Endothelial cell of umbilical vein (primary cell): Measurements from ENCODE around the gene STMN1. TPM values are rescaled to one million over a fixed set of nuclear protein-coding genes. Genes with fewer than 3 reads are reported as not detected.

Source experiments
- BruUV-seq: library from RNA; stranded (reverse); fragments of 400-500 nt; replicated peaks from 2 replicates; lab custom pipeline; 2021; lab: Mats Ljungman, UMichigan
- CTCF ChIA-PET: fragments of 300-600, 350-600 bp; sonication (Branson Sonifier 250); formaldehyde crosslinking; loops from one replicate; lab custom pipeline; 2021; ENCODE audit warnings: antibody characterized with exemption, inconsistent platforms; lab: Charles Lee
- POLR2A ChIA-PET: fragments of 300-600, 350-600 bp; sonication (Branson Sonifier 250); formaldehyde crosslinking; loops from one replicate; lab custom pipeline; 2021; ENCODE audit warnings: antibody characterized with exemption, inconsistent platforms; lab: Charles Lee
- DNase-seq: peaks from one replicate; pipeline ENCODE4 v3.0.0-alpha.2; 2011; ENCODE audit warnings: low read depth, low spot score
- FAIRE-seq: peaks from 2 replicates; lab custom pipeline; 2011; peaks lifted over from hg19 to GRCh38; lab: Jason Lieb, UNC
- H2AFZ ChIP-seq: 2 replicates; pipeline ENCODE4 v1.6.0; 2012; ENCODE audit warnings: low read depth, low read length, control low read depth, inconsistent platforms
- H3K27ac ChIP-seq: 2 replicates; pipeline ENCODE4 v1.5.1; 2011; ENCODE audit warnings: low read depth, mild to moderate bottlenecking, control low read depth, low read length, moderate library complexity; ENCODE audit not compliant: insufficient read depth
- H3K27me3 ChIP-seq, 2 experiments: 2 replicates each; pipeline versions ENCODE4 v1.6.0 to v1.6.1; 2011; ENCODE audit warnings: low read length in 2 of 2, mixed read lengths in 1 of 2; ENCODE audit not compliant: control insufficient read depth in 2 of 2, insufficient read depth in 2 of 2
- H3K36me3 ChIP-seq, 2 experiments: 2 replicates in 1 of 2; 3 replicates in 1 of 2; pipeline ENCODE4 v1.5.1; 2011; ENCODE audit warnings: low read length in 2 of 2, mild to moderate bottlenecking in 1 of 2, moderate library complexity in 1 of 2; ENCODE audit not compliant: control insufficient read depth in 2 of 2, insufficient read depth in 2 of 2; ENCODE audit errors: extremely low read depth in 1 of 2
- H3K4me1 ChIP-seq: 3 replicates; pipeline ENCODE4 v1.5.1; 2011; ENCODE audit warnings: mild to moderate bottlenecking, low read length; ENCODE audit not compliant: control insufficient read depth, insufficient read depth; ENCODE audit errors: extremely low read depth
- H3K4me2 ChIP-seq: 2 replicates; pipeline ENCODE4 v1.6.1; 2011; ENCODE audit warnings: low read length, control low read depth, mixed read lengths; ENCODE audit not compliant: insufficient read depth
- H3K4me3 ChIP-seq, 3 experiments: fragments of 200-600 bp in 1 of 3; sonication (generic), shearing (Covaris generic) in 1 of 3; replicated peaks in 1 of 3; 2 replicates each; pipeline ENCODE4 v1.5.1; 2011 to 2016; ENCODE audit warnings: control low read depth in 3 of 3, low read length in 3 of 3, mild to moderate bottlenecking in 2 of 3, inconsistent platforms in 1 of 3, low read depth in 1 of 3, moderate library complexity in 1 of 3; ENCODE audit not compliant: insufficient read depth in 1 of 3
- H3K79me2 ChIP-seq: 2 replicates; pipeline ENCODE4 v1.6.0; 2012; ENCODE audit warnings: low read length, inconsistent platforms; ENCODE audit not compliant: control insufficient read depth, insufficient read depth
- H3K9ac ChIP-seq: replicated peaks from 2 replicates; pipeline ENCODE3; 2011; ENCODE audit warnings: low read length, control low read depth; ENCODE audit not compliant: insufficient read depth; ENCODE audit errors: extremely low read depth
- H3K9me1 ChIP-seq: replicated peaks from 3 replicates; pipeline ENCODE4 v1.6.0; 2011; ENCODE audit warnings: mild to moderate bottlenecking, low read length; ENCODE audit not compliant: control insufficient read depth, insufficient read depth; ENCODE audit errors: extremely low read depth
- H3K9me3 ChIP-seq: replicated peaks from 2 replicates; pipeline ENCODE4 v1.5.1; 2012; ENCODE audit warnings: low read length, inconsistent platforms; ENCODE audit not compliant: control insufficient read depth, insufficient read depth
- H4K20me1 ChIP-seq: replicated peaks from 2 replicates; pipeline ENCODE3; 2011; ENCODE audit warnings: mild to moderate bottlenecking, low read length; ENCODE audit not compliant: control insufficient read depth, insufficient read depth; ENCODE audit errors: extremely low read depth
- EZH2 ChIP-seq: IDR thresholded peaks from 2 replicates; pipeline ENCODE4 v1.6.1; 2012; ENCODE audit warnings: borderline replicate concordance, low read depth, mild to moderate bottlenecking, moderate library complexity, low read length, inconsistent platforms; ENCODE audit not compliant: severe bottlenecking
- FOS ChIP-seq: IDR thresholded peaks from 2 replicates; pipeline ENCODE4 v1.6.1; 2011; ENCODE audit warnings: mild to moderate bottlenecking, low read length, moderate library complexity, borderline replicate concordance; ENCODE audit not compliant: insufficient read depth
- GATA2 ChIP-seq: IDR thresholded peaks from 2 replicates; pipeline ENCODE4 v1.7.0; 2011; ENCODE audit warnings: low read depth, mild to moderate bottlenecking, moderate library complexity, mixed read lengths, low read length; ENCODE audit not compliant: insufficient read length, insufficient read depth
- JUN ChIP-seq: IDR thresholded peaks from 2 replicates; pipeline ENCODE4 v1.6.1; 2011; ENCODE audit warnings: borderline replicate concordance, low read depth; ENCODE audit not compliant: insufficient read length, insufficient read depth
- MYC ChIP-seq: IDR thresholded peaks from one replicate; pipeline ENCODE4 v1.6.1; 2011; ENCODE audit warnings: mild to moderate bottlenecking, low read depth, low read length
- POLR2A ChIP-seq: IDR thresholded peaks from 2 replicates; pipeline ENCODE4 v1.6.1; 2012; ENCODE audit warnings: low read depth, mild to moderate bottlenecking, control low read depth, low read length
- POLR2AphosphoS5 ChIP-seq: IDR thresholded peaks from 2 replicates; pipeline ENCODE4 v1.6.1; 2012; ENCODE audit warnings: low read depth, mild to moderate bottlenecking, control low read depth, low read length, moderate library complexity; ENCODE audit not compliant: insufficient read depth
- dilution Hi-C: fragments of 300-500 bp; cut with MboI; formaldehyde crosslinking; loops from one replicate; pipeline ENCODE4 v1.15.0; 2019; ENCODE audit warnings: low sequenced_read_pairs; ENCODE audit not compliant: extremely low pct_ligation_motif_present
- intact Hi-C: fragments of 100-400 bp; cut with micrococcal nuclease; formaldehyde crosslinking; loops from one replicate; pipeline ENCODE4 v1.10.0; 2022
- polyA plus RNA-seq, 4 experiments: library from polyadenylated mRNA; depleted of rRNA in 3 of 4; stranded (reverse) in 3 of 4; unstranded in 1 of 4; fragments of >200 nt; gene quantifications; 2 replicates each; pipeline versions ENCODE4 v1.2.1 to v1.2.3, GENCODE V29; 2011 to 2012; ENCODE audit warnings: missing spikeins in 1 of 4
- total RNA-seq: library from RNA; stranded (reverse); gene quantifications from 2 replicates; pipeline ENCODE4 v1.2.3, GENCODE V29; 2021
- TF ChIP-seq, protein P1 (sequence below): IDR thresholded peaks from 2 replicates; pipeline ENCODE4 v1.6.1; 2011; ENCODE audit not compliant: insufficient read depth, insufficient read length
- TF ChIP-seq, protein P2 (sequence below), 2 donors: IDR thresholded peaks; 1 replicate in 1 of 2; 2 replicates in 1 of 2; pipeline ENCODE4 v1.5.1; 2011; ENCODE audit warnings: low read length in 2 of 2, mild to moderate bottlenecking in 2 of 2, moderate library complexity in 2 of 2, control low read depth in 1 of 2, inconsistent platforms in 1 of 2, low read depth in 1 of 2; ENCODE audit not compliant: insufficient read depth in 1 of 2; ENCODE audit errors: extremely low read depth in 1 of 2

The STMN1 gene
- total and polyA plus RNA-seq, 2 donors (not counting 3 experiments of a cell fraction or from before 2014, with no cell fraction given), result 102 to 503 TPM

DNA sequence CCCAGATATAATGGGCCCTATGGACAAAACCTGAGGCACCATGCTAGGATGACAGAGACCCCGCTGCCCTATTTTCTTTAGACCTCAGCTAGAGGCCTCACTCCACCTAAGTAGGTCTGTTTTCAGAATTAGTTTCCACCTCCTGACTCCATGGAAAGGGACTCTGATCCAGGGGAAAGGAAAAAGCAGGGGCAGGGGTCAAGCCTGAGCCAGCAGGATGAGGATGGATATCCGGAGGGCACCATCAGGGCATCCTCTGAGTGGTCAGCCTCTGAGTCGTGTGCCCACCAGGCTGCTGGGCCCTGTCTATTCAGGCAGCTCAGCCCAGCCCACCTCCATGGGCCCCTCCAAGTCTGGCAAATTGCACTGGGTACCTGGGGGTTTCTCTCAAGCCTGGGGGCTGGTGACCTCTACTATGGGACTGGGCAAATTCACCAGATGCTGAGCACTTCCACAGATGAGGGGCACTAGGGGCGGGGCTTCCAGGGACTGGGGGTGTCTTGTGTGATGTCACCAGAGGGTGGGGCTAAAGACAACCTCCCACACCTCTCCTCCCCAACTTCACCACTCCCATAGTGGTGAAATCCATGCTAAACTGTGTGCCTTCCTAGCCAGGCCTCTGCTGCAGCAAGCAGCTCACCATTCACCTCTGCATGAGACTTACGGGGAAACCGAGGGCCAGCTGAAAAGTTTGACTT, 36.2 kb downstream of the STMN1 start:
- no peak for DNase-seq
- H3K9me1 ChIP-seq, result no peaks in the 10 kb centered on the region
- H3K79me2 ChIP-seq, result no peaks in the 10 kb centered on the region
- H3K27ac ChIP-seq, result no peak overlapping the region
- dilution Hi-C loops, result no loop called here
- no peaks in the 10 kb centered on the region for H4K20me1 ChIP-seq
- TF ChIP-seq, protein P1, sequence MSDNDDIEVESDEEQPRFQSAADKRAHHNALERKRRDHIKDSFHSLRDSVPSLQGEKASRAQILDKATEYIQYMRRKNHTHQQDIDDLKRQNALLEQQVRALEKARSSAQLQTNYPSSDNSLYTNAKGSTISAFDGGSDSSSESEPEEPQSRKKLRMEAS, result no peak
- no peak for TF ChIP-seq MYC
- TF ChIP-seq EZH2, result no peak
- no peak for TF ChIP-seq FOS
- TF ChIP-seq GATA2, result no peak
- no peak for TF ChIP-seq POLR2AphosphoS5
- TF ChIP-seq, protein P2, sequence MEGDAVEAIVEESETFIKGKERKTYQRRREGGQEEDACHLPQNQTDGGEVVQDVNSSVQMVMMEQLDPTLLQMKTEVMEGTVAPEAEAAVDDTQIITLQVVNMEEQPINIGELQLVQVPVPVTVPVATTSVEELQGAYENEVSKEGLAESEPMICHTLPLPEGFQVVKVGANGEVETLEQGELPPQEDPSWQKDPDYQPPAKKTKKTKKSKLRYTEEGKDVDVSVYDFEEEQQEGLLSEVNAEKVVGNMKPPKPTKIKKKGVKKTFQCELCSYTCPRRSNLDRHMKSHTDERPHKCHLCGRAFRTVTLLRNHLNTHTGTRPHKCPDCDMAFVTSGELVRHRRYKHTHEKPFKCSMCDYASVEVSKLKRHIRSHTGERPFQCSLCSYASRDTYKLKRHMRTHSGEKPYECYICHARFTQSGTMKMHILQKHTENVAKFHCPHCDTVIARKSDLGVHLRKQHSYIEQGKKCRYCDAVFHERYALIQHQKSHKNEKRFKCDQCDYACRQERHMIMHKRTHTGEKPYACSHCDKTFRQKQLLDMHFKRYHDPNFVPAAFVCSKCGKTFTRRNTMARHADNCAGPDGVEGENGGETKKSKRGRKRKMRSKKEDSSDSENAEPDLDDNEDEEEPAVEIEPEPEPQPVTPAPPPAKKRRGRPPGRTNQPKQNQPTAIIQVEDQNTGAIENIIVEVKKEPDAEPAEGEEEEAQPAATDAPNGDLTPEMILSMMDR (IDR thresholded peaks at IDR 0.05; ENCODE audit: extremely low read depth in 1 of 2, insufficient read depth in 1 of 2, low read depth in 1 of 2, low read length in 2 of 2), result no peak
- no peak for TF ChIP-seq JUN
- TF ChIP-seq POLR2A, result no peak
- no peak overlapping the region for H2AFZ ChIP-seq
- ChIA-PET POLR2A (interaction anchor here (0.6 kb wide), 1 partner anchor 655 kb away, joined by 3 read pairs; no protein-coding TSS in a partner anchor), CTCF (no interaction called here)
- H3K9me3 ChIP-seq, result no peaks in the 10 kb centered on the region
- peaks cover 15% of the 10 kb centered on the region for H3K4me1 ChIP-seq
- FAIRE-seq, result no peak
- H3K4me2 ChIP-seq, result no peak overlapping the region
- no peak overlapping the region for H3K9ac ChIP-seq
- no peaks in the 10 kb centered on the region for H3K27me3 ChIP-seq
- intact Hi-C loops, result no loop called here
- BruUV-seq, result no TSS peak
- no peaks in the 10 kb centered on the region for H3K36me3 ChIP-seq
- H3K4me3 ChIP-seq, result no peak overlapping the region
